ENCODE results near the gene RNU5D-1. TPM values are rescaled to one million over a fixed set of nuclear protein-coding genes. Genes with fewer than 3 reads are reported as not detected.

The RNU5D-1 gene
- total RNA-seq, 1 donor from 2014 or later = not detected

DNA sequence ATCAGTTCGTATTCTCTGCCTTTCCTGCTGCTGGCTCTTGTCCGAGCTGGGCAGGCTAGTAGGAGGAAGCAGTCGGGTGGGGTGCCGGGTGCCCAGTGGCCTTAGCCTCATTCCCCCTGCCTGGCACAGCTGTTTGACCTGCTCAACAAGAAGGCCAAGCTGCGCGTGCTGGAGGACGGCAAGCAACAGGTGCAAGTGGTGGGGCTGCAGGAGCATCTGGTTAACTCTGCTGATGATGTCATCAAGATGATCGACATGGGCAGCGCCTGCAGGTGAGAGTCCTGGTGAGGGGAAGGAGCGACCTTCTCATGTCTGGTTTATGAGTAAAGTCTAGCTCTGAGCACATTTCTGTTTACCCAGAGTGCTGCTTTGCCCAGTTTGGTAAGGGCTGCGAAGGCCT is 28.1 kb upstream of the RNU5D-1 start:
- H3K27me3 ChIP-seq = no peaks in the 10 kb centered on the region
- H3K4me1 ChIP-seq = no peaks in the 10 kb centered on the region
- intact Hi-C loops (cut with DNase I) = no loop called here
- peaks cover 0 to 23% of the 10 kb centered on the region in 2 donors for H3K36me3 ChIP-seq
- no peak overlapping the region for H3K27ac ChIP-seq
- H3K9me3 ChIP-seq = no peaks in the 10 kb centered on the region
- DNase-seq (ENCODE audit: low spot score in 2 of 2) = no peak
- no peak overlapping the region for H3K4me3 ChIP-seq
- TF ChIP-seq, protein P1, sequence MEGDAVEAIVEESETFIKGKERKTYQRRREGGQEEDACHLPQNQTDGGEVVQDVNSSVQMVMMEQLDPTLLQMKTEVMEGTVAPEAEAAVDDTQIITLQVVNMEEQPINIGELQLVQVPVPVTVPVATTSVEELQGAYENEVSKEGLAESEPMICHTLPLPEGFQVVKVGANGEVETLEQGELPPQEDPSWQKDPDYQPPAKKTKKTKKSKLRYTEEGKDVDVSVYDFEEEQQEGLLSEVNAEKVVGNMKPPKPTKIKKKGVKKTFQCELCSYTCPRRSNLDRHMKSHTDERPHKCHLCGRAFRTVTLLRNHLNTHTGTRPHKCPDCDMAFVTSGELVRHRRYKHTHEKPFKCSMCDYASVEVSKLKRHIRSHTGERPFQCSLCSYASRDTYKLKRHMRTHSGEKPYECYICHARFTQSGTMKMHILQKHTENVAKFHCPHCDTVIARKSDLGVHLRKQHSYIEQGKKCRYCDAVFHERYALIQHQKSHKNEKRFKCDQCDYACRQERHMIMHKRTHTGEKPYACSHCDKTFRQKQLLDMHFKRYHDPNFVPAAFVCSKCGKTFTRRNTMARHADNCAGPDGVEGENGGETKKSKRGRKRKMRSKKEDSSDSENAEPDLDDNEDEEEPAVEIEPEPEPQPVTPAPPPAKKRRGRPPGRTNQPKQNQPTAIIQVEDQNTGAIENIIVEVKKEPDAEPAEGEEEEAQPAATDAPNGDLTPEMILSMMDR (IDR thresholded peaks at IDR 0.05) = no peak

DNA sequence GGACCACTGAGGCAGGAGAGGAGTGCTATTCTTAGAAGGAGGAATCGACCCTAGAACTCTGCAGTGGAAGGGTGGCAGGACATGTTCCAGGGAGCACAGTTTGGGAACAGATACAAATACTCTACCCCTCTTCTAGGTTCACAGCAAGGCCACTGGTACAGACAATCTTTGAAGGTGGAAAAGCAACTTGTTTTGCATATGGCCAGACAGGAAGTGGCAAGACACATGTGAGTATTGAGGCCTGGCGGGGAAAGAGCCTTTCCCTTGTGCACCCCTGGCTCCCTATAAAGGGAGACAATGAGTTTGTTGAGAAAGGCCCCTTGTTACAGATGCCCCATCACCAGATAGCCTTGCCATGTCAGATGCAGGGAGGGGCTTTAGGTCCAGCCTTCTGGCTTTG is 26.4 kb upstream of the RNU5D-1 start:
- no peaks in the 10 kb centered on the region for H3K27me3 ChIP-seq
- no peaks in the 10 kb centered on the region for H3K9me3 ChIP-seq
- intact Hi-C loops (cut with DNase I) = no loop called here
- H3K4me1 ChIP-seq = no peaks in the 10 kb centered on the region
- no peak for DNase-seq (ENCODE audit: low spot score in 2 of 2)
- H3K36me3 ChIP-seq = peaks cover 0 to 20% of the 10 kb centered on the region in 2 donors
- TF ChIP-seq, protein P1 (IDR thresholded peaks at IDR 0.05) = no peak
- H3K4me3 ChIP-seq = no peak overlapping the region
- H3K27ac ChIP-seq = no peak overlapping the region

DNA sequence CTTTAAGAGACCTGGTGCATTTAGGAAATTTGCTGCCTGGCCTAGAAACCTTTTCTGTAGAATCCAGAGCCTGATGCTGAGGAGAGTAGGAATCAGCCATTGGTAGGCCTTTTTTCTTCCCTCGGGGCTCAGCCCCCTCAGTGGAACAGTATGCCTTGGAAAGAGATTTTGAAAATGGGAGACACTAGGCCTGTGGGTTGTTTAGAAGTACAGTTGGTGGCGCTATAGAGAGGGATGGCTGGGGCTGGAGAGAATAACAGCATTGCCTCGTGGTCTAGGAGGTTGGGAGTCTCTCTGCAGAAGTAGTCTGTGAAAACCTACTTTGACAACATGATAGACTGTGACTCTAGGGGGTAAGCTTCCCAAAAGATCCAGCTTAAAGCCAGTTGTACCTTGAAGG is 16.9 kb upstream of the RNU5D-1 start:
- Histone ChIP-seq H3K27me3 (no peaks in the 10 kb centered on the region), H3K4me1 (no peaks in the 10 kb centered on the region), H3K27ac (no peak overlapping the region), H3K9me3 (no peaks in the 10 kb centered on the region), H3K4me3 (no peak overlapping the region), H3K36me3 (no peaks in the 10 kb centered on the region)
- no peak for DNase-seq (ENCODE audit: low spot score in 2 of 2)
- intact Hi-C loops (cut with DNase I) = no loop called here
- TF ChIP-seq, protein P1 (IDR thresholded peaks at IDR 0.05) = no peak

DNA sequence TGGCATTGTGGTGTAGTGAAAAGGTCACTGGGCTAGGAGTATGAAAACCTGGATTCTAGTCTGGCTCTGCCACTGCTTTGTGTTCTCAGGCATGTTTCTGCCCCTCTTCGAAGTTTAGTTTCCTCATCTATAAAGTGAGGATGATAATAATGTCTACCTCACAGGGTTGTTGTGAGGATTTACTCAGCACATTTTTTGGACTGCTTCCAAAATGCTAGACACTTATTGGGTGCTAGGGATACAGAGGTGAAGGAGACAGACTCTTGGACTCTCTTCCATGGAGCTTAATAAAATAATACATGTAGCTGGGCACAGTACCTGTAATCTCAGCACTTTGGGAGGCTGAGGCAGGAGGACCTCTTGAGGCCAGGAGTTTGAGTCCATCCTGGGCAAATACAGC is 12.2 kb upstream of the RNU5D-1 start:
- DNase-seq (ENCODE audit: low spot score in 2 of 2) = no peak
- peaks cover 3 to 6% of the 10 kb centered on the region in 2 donors for H3K4me1 ChIP-seq
- no peak overlapping the region for H3K27ac ChIP-seq
- H3K27me3 ChIP-seq = no peaks in the 10 kb centered on the region
- no peaks in the 10 kb centered on the region for H3K36me3 ChIP-seq
- intact Hi-C loops (cut with DNase I) = no loop called here
- TF ChIP-seq, protein P1 (IDR thresholded peaks at IDR 0.05) = no peak
- H3K4me3 ChIP-seq = no peak overlapping the region
- H3K9me3 ChIP-seq = no peaks in the 10 kb centered on the region

DNA sequence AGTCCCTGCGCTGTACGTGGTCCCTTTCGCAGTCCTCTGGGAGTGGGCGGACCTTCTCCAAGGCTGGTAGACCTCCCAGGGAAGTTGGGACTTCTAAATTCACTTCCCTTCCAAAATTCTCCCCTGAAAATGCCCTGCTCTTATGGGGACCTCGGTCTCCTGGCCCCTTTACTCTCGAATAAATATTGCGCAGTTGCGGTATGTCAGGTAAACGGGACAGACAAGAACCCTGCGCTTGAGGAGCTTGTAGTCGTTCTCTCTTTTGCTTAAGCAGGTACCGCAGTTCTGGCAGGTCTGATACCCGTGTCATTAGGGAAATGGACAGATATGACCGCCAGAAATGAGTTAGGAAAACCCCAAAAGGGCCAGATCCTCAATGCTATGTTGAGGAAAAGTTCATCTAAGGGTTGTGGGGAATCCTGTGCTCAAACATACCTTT is 9.2 kb upstream of the RNU5D-1 start:
- H3K27ac ChIP-seq = peak overlapping the region; percentile 77 to 82
- no peaks in the 10 kb centered on the region for H3K9me3 ChIP-seq
- H3K4me1 ChIP-seq = peaks cover 3 to 6% of the 10 kb centered on the region in 2 donors
- TF ChIP-seq, protein P1 (IDR thresholded peaks at IDR 0.05) = no peak
- intact Hi-C loops (cut with DNase I) = no loop called here
- H3K27me3 ChIP-seq = no peaks in the 10 kb centered on the region
- peak overlapping the region; percentile 53 to 63 for H3K4me3 ChIP-seq
- no peak for DNase-seq (ENCODE audit: low spot score in 2 of 2)
- no peaks in the 10 kb centered on the region for H3K36me3 ChIP-seq

Measured in ascending aorta (tissue), 2 donors.